Measurements from ENCODE around the gene KLK8.

DNA sequence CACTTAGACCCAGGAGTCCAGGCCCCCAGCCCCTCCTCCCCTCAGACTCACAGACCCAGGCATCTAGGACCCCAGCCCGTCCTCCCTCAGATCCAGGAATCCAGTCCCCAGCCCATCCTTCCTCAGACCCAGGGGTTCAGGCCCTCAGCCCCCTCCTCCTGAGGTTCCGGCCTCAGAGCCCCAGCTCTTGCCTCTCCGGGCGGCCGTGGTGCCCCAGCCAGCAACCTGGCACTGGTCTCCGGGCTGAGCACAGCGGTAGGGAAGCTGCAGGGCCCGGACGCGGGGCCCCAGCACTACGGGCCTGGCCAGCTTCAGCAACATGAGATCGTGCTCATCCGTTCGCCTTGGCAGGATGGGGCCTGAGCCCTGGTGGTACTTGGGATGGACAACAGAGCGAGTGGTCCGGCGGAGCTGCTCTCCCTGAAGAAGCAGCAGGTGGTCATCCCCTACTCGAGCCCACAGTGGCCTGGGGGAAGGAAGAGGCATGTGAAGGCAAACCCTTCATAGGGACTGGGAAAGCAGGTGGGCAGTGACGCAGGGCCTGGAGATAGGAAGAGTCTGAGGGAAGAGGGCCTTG lies 14.4 kb upstream of the KLK8 start:
- TF ChIP-seq, protein P1, sequence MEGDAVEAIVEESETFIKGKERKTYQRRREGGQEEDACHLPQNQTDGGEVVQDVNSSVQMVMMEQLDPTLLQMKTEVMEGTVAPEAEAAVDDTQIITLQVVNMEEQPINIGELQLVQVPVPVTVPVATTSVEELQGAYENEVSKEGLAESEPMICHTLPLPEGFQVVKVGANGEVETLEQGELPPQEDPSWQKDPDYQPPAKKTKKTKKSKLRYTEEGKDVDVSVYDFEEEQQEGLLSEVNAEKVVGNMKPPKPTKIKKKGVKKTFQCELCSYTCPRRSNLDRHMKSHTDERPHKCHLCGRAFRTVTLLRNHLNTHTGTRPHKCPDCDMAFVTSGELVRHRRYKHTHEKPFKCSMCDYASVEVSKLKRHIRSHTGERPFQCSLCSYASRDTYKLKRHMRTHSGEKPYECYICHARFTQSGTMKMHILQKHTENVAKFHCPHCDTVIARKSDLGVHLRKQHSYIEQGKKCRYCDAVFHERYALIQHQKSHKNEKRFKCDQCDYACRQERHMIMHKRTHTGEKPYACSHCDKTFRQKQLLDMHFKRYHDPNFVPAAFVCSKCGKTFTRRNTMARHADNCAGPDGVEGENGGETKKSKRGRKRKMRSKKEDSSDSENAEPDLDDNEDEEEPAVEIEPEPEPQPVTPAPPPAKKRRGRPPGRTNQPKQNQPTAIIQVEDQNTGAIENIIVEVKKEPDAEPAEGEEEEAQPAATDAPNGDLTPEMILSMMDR (IDR thresholded peaks at IDR 0.05; ENCODE audit: insufficient read depth, low read depth, low read length), result no peak
- TF ChIP-seq EZH2 (IDR thresholded peaks at IDR 0.05; ENCODE audit: insufficient read depth, low read length), result no peak

Measured in astrocyte (in vitro differentiated cells and primary cell).